OCI-LY3 (cell line): ENCODE data around the gene GNB5.

Source experiments
- CTCF ChIP-seq: fragments of 200-600, 300-600 bp; sonication (generic); IDR thresholded peaks from 2 replicates; pipeline ENCODE4 v1.5.1; 2014; ENCODE audit warnings: antibody characterized with exemption, low read length, low read depth
- EZH2phosphoT487 ChIP-seq: fragments of 200-600 bp; shearing (Covaris generic); IDR thresholded peaks from 2 replicates; pipeline ENCODE4 v1.6.1; 2018; ENCODE audit warnings: antibody characterized with exemption, mixed run types, low read depth

- TF ChIP-seq CTCF = no peak
- TF ChIP-seq EZH2phosphoT487 = no peak
Observed at GRCh38 chr15:52193791-52194190, 2.6 kb upstream of the GNB5 start.
